GM12874 (cell line): Measurements from ENCODE around the gene MC1R.

Source experiments
- CTCF ChIP-seq: IDR thresholded peaks from 2 replicates; pipeline ENCODE4 v1.5.1; 2011; ENCODE audit warnings: low read depth, mild to moderate bottlenecking, control low read depth, low read length, moderate library complexity; ENCODE audit not compliant: insufficient read depth

MC1R gene

GRCh38 chr16:89956505-89957215 is 38.0 kb downstream of the MC1R start:
- TF ChIP-seq CTCF: no peak

GRCh38 chr16:89957216-89957785 is 38.6 kb downstream of the MC1R start:
- no peak for TF ChIP-seq CTCF

- TF ChIP-seq CTCF: no peak
Observed at GRCh38 chr16:89958068-89958467, 39.4 kb downstream of the MC1R start.

- no peak for TF ChIP-seq CTCF
Observed at GRCh38 chr16:89958596-89958995, 39.9 kb downstream of the MC1R start.

GRCh38 chr16:89960966-89961365 is 42.3 kb downstream of the MC1R start:
- TF ChIP-seq CTCF: no peak

- TF ChIP-seq CTCF: no peak
Observed at GRCh38 chr16:89961920-89962319, 43.3 kb downstream of the MC1R start.

GRCh38 chr16:89962754-89963498 is 44.3 kb downstream of the MC1R start:
- TF ChIP-seq CTCF: no peak
